Gastrocnemius medialis (tissue), 4 donors: ENCODE measurements around the gene ZNF79. TPM values are rescaled to one million over a fixed set of nuclear protein-coding genes. Genes with fewer than 3 reads are reported as not detected.

Experiments
- ATAC-seq, 2 donors: fragments of 150-250 bp; one replicate each; pipeline ENCODE4 v1.9.1; 2016
- DNase-seq, 2 donors: peaks; one replicate each; pipeline ENCODE4 v3.0.0-alpha.2; 2019
- H3K27ac ChIP-seq, 4 donors: fragments of 200-600 bp; sonication (generic); 1 replicate in 1 of 4; 2 replicates in 3 of 4; pipeline ENCODE4 v1.5.1; 2016 to 2018; ENCODE audit warnings: mild to moderate bottlenecking in 2 of 4, moderate library complexity in 1 of 4
- H3K27me3 ChIP-seq, 3 donors: fragments of 200-600 bp; sonication (generic) in 2 of 3; 1 replicate in 1 of 3; 2 replicates in 2 of 3; pipeline versions ENCODE4 v1.5.1 to v1.6.0; 2016 to 2019; ENCODE audit warnings: mild to moderate bottlenecking in 1 of 3, moderate library complexity in 1 of 3
- H3K36me3 ChIP-seq, 2 donors: fragments of 200-600 bp; sonication (generic) in 1 of 2; one replicate each; pipeline ENCODE4 v1.5.1; 2017 to 2018
- H3K4me1 ChIP-seq, 2 donors: fragments of 200-600 bp; sonication (generic) in 1 of 2; one replicate each; pipeline ENCODE4 v1.5.1; 2016 to 2017; ENCODE audit warnings: mild to moderate bottlenecking in 2 of 2
- H3K4me3 ChIP-seq, 4 donors: fragments of 200-600 bp; sonication (generic) in 3 of 4; 1 replicate in 1 of 4; 2 replicates in 3 of 4; pipeline ENCODE4 v1.5.1; 2016 to 2019; ENCODE audit warnings: mild to moderate bottlenecking in 2 of 4
- H3K9me3 ChIP-seq, 3 donors: fragments of 200-600 bp; sonication (generic) in 2 of 3; 1 replicate in 1 of 3; 2 replicates in 2 of 3; pipeline ENCODE4 v1.5.1; 2016 to 2019
- CTCF ChIP-seq, 5 experiments: fragments of 450-650 bp in 3 of 5; fragments of 200-600 bp in 2 of 5; sonication (generic) in 2 of 5; IDR thresholded peaks in 4 of 5; conservative IDR thresholded peaks in 1 of 5; 1 replicate in 4 of 5; 2 replicates in 1 of 5; pipeline ENCODE4 v1.5.1; 2016 to 2019; ENCODE audit warnings: antibody characterized with exemption in 5 of 5, mild to moderate bottlenecking in 3 of 5, moderate library complexity in 3 of 5
- POLR2A ChIP-seq, 2 donors: fragments of 450-650 bp; IDR thresholded peaks; one replicate each; pipeline ENCODE4 v1.6.1; 2017; ENCODE audit warnings: antibody characterized with exemption in 2 of 2, mild to moderate bottlenecking in 2 of 2, moderate library complexity in 2 of 2
- in situ Hi-C, 4 donors: fragments of 200-750 bp; cut with MboI; loops; one replicate each; pipeline versions ENCODE4 v1.15.0 to v1.8.0; 2017; ENCODE audit warnings: low sequenced_read_pairs in 4 of 4
- intact Hi-C: fragments of 100-400 bp; cut with DNase I; formaldehyde crosslinking; loops from one replicate; pipeline ENCODE4 v1.15.1; 2023; ENCODE audit warnings: low total_unique reads
- total RNA-seq, 4 donors: library from RNA; depleted of rRNA; stranded (reverse); fragments of >200 nt; gene quantifications; one replicate each; pipeline versions ENCODE4 v1.1.0 to v1.2.3, GENCODE V29; 2016

ZNF79 gene
- total RNA-seq, 4 donors from 2014 or later: 3.9 to 9.3 (median 6.4) TPM

DNA sequence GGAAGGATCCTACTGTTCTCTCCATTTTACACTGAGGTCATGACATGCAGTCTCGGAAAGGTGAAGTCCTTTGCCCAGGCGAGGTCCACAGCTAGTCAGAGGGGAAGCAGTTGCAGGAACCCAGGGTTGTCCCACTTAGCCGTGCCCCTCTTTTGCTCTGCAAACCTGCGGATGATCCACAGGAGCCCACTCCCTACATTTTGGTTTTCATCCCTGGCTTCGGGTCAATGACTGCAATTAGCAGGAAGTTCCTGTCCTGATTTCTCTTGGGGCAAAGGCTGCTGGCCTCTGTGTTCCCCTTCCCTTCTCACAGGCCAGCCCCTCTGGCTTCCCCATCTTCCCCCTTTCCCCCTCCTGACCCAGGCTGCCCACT, 25.9 kb upstream of the ZNF79 start:
- H3K27ac ChIP-seq: peak overlapping the region; percentile 81 to 95 (median 91)
- peaks cover 0 to 16% of the 10 kb centered on the region in 2 donors for H3K36me3 ChIP-seq
- peaks cover 17 to 19% of the 10 kb centered on the region in 2 donors for H3K4me1 ChIP-seq
- H3K4me3 ChIP-seq: peak overlapping the region; percentile 75 to 95 (median 81)
- ATAC-seq (no peak), DNase-seq (no peak)
- intact Hi-C loops: loop anchor here (2.0 to 5.0 kb wide), 2 partner anchors 87 to 176 kb away; no protein-coding TSS in a partner anchor
- in situ Hi-C loops: loop anchor here in 1 of 4 donors (25.0 kb wide), 1 partner anchor 461 kb away; no protein-coding TSS in a partner anchor
- no peaks in the 10 kb centered on the region for H3K27me3 ChIP-seq
- no peak for TF ChIP-seq POLR2A (IDR thresholded peaks at IDR 0.05)
- no peak for TF ChIP-seq CTCF (IDR thresholded peaks at IDR 0.05 in 4 of 5, conservative IDR thresholded peaks at IDR 0.05 in 1 of 5)
- H3K9me3 ChIP-seq: no peaks in the 10 kb centered on the region

GRCh38 chr9:127398715-127399400, 25.3 kb upstream of the ZNF79 start:
- in situ Hi-C loops: loop anchor here in 1 of 4 donors (25.0 kb wide), 1 partner anchor 462 kb away; no protein-coding TSS in a partner anchor
- no peak for TF ChIP-seq CTCF (IDR thresholded peaks at IDR 0.05 in 4 of 5, conservative IDR thresholded peaks at IDR 0.05 in 1 of 5)
- no peak for TF ChIP-seq POLR2A (IDR thresholded peaks at IDR 0.05)
- H3K4me3 ChIP-seq: no peak overlapping the region

GRCh38 chr9:127399736-127400269, 24.4 kb upstream of the ZNF79 start:
- TF ChIP-seq POLR2A (IDR thresholded peaks at IDR 0.05) (no peak), CTCF (IDR thresholded peaks at IDR 0.05 in 4 of 5, conservative IDR thresholded peaks at IDR 0.05 in 1 of 5) (no peak)
- ATAC-seq (no peak), DNase-seq (no peak)
- Histone ChIP-seq H3K27me3 (no peaks in the 10 kb centered on the region), H3K36me3 (peaks cover 0 to 27% of the 10 kb centered on the region in 2 donors), H3K4me1 (peaks cover 17 to 19% of the 10 kb centered on the region in 2 donors), H3K9me3 (no peaks in the 10 kb centered on the region), H3K4me3 (no peak overlapping the region), H3K27ac (no peak overlapping the region)
- intact Hi-C loops: loop anchor here (2.0 to 5.0 kb wide), 2 partner anchors 89 to 178 kb away; no protein-coding TSS in a partner anchor
- in situ Hi-C loops: loop anchor here in 2 of 4 donors (25.0 kb wide), 1 partner anchor 463 kb away; no protein-coding TSS in a partner anchor

More at GRCh38 chr9:127398715-127399400, 25.3 kb upstream of the ZNF79 start:
- Histone ChIP-seq H3K4me1 (peaks cover 17 to 19% of the 10 kb centered on the region in 2 donors), H3K27me3 (no peaks in the 10 kb centered on the region), H3K36me3 (peaks cover 0 to 18% of the 10 kb centered on the region in 2 donors), H3K27ac (peak overlapping the region in 1 of 4 donors; percentile 92), H3K9me3 (no peaks in the 10 kb centered on the region)
- ATAC-seq: no peak
- intact Hi-C loops: loop anchor here (2.0 to 5.0 kb wide), 2 partner anchors 88 to 177 kb away; no protein-coding TSS in a partner anchor
- no peak for DNase-seq

- peaks cover 9 to 12% of the 10 kb centered on the region in 2 donors for H3K4me1 ChIP-seq
- no peak overlapping the region for H3K4me3 ChIP-seq
- no peak for DNase-seq
- no peak for ATAC-seq
- H3K27ac ChIP-seq: no peak overlapping the region
- in situ Hi-C loops: loop anchor here in 1 of 4 donors (25.0 kb wide), 1 partner anchor 465 kb away; no protein-coding TSS in a partner anchor
- H3K9me3 ChIP-seq: no peaks in the 10 kb centered on the region
- TF ChIP-seq CTCF (IDR thresholded peaks at IDR 0.05 in 4 of 5, conservative IDR thresholded peaks at IDR 0.05 in 1 of 5): no peak
- TF ChIP-seq POLR2A (IDR thresholded peaks at IDR 0.05): no peak
- intact Hi-C loops: no loop called here
- no peaks in the 10 kb centered on the region for H3K27me3 ChIP-seq
- H3K36me3 ChIP-seq: peaks cover 0 to 46% of the 10 kb centered on the region in 2 donors
Measured at GRCh38 chr9:127402401-127403090, 21.6 kb upstream of the ZNF79 start.
